Cardiac muscle cell (in vitro differentiated cells and primary cell): Measurements from ENCODE around the gene PCDHB10. TPM values are rescaled to one million over a fixed set of nuclear protein-coding genes. Genes with fewer than 3 reads are reported as not detected.
"Not testable (repeated sequence)": the region's sequence is repeated elsewhere in the genome, so short reads cannot be mapped to it uniquely, and the experiment has no call there.

Experiments used
- DNase-seq, 2 donors: peaks; one replicate each; pipeline versions ENCODE4 v3.0.0 to v3.0.0-alpha.2; 2010 to 2017; ENCODE audit warnings: low read depth in 1 of 2, low spot score in 1 of 2
- H3K27ac ChIP-seq: fragments of 200-600 bp; sonication (generic); 2 replicates; pipeline ENCODE4 v1.5.1; 2016
- H3K27me3 ChIP-seq: fragments of 200-600 bp; sonication (generic); 2 replicates; pipeline ENCODE4 v1.6.0; 2016; ENCODE audit warnings: control low read depth
- H3K36me3 ChIP-seq: fragments of 200-600 bp; sonication (generic); 2 replicates; pipeline ENCODE4 v1.5.1; 2016; ENCODE audit warnings: control low read depth
- H3K4me1 ChIP-seq: fragments of 200-600 bp; sonication (generic); 2 replicates; pipeline ENCODE4 v1.8.1; 2017; ENCODE audit warnings: low read depth, mild to moderate bottlenecking, mixed run types
- H3K4me3 ChIP-seq: fragments of 200-600 bp; sonication (generic); 2 replicates; pipeline ENCODE4 v1.5.1; 2016; ENCODE audit warnings: mild to moderate bottlenecking
- H3K9me3 ChIP-seq: fragments of 200-600 bp; sonication (generic); 2 replicates; pipeline ENCODE4 v1.5.1; 2017; ENCODE audit warnings: low read depth, mild to moderate bottlenecking, control low read depth
- CTCF ChIP-seq: IDR thresholded peaks from 2 replicates; pipeline ENCODE4 v1.5.1; 2012; ENCODE audit warnings: low read depth, mild to moderate bottlenecking, low read length
- polyA plus RNA-seq: library from polyadenylated mRNA; unstranded; fragments of >200 nt; fragmentation: Nextera tagmentation; extraction: Ambion mirVana; gene quantifications from 2 replicates; pipeline ENCODE4 v1.2.1, GENCODE V29; 2016
- total RNA-seq: library from RNA; depleted of rRNA; stranded (reverse); fragments of >200 nt; gene quantifications from 2 replicates; pipeline ENCODE4 v1.2.3, GENCODE V29; 2016

PCDHB10 gene
- total RNA-seq (8.8 and 10.9 TPM in 2 replicates), polyA plus RNA-seq (7.8 and 9.0 TPM in 2 replicates)

- H3K27ac ChIP-seq = no peak within 1 kb of the TSS
- peak within 1 kb of the TSS; percentile 30 for H3K4me3 ChIP-seq
- peak; percentile 12 to 51 for DNase-seq
- H3K9me3 ChIP-seq = no peaks in the 10 kb centered on the region
- no peaks in the 10 kb centered on the region for H3K36me3 ChIP-seq
- no peaks in the 10 kb centered on the region for H3K4me1 ChIP-seq
- H3K27me3 ChIP-seq = no peaks in the 10 kb centered on the region
- peak; percentile 19 for TF ChIP-seq CTCF
Observed at GRCh38 chr5:141192110-141192725, at the start of gene PCDHB10. TSS of gene PCDHB10 (plus strand) at chr5:141192353. CDS start at chr5:141192553, 200 bp downstream.

- Histone ChIP-seq H3K36me3 (no peaks in the 10 kb centered on the region), H3K27me3 (no peaks in the 10 kb centered on the region), H3K9me3 (no peaks in the 10 kb centered on the region), H3K4me3 (no peak within 1 kb of the TSS), H3K4me1 (no peaks in the 10 kb centered on the region), H3K27ac (no peak within 1 kb of the TSS)
- TF ChIP-seq CTCF = peak; percentile 6
- peak in 1 of 2 donors; percentile 2 for DNase-seq
Observed at GRCh38 chr5:141149812-141150211, 42.3 kb upstream of the PCDHB10 start, which contains the start of gene PCDHB6. TSS of gene PCDHB6 (plus strand) at chr5:141150057. CDS start at chr5:141150258, 201 bp downstream.

- Histone ChIP-seq H3K27me3 (no peaks in the 10 kb centered on the region), H3K36me3 (no peaks in the 10 kb centered on the region), H3K4me3 (no peak overlapping the region), H3K27ac (no peak overlapping the region), H3K9me3 (no peaks in the 10 kb centered on the region), H3K4me1 (no peaks in the 10 kb centered on the region)
- DNase-seq = no peak
- TF ChIP-seq CTCF = no peak
Observed at GRCh38 chr5:141150224-141150992, 41.7 kb upstream of the PCDHB10 start.

GRCh38 chr5:141150993-141151325, 41.2 kb upstream of the PCDHB10 start:
- no peaks in the 10 kb centered on the region for H3K9me3 ChIP-seq
- no peaks in the 10 kb centered on the region for H3K27me3 ChIP-seq
- H3K4me1 ChIP-seq = no peaks in the 10 kb centered on the region
- no peak overlapping the region for H3K27ac ChIP-seq
- TF ChIP-seq CTCF = no peak
- no peak overlapping the region for H3K4me3 ChIP-seq
- no peaks in the 10 kb centered on the region for H3K36me3 ChIP-seq
- no peak for DNase-seq

- not testable (repeated sequence) for H3K36me3 ChIP-seq, H3K4me3 ChIP-seq, H3K27me3 ChIP-seq, DNase-seq, H3K4me1 ChIP-seq, H3K27ac ChIP-seq, H3K9me3 ChIP-seq
Observed at GRCh38 chr5:141151632-141152031, 40.5 kb upstream of the PCDHB10 start.

GRCh38 chr5:141152096-141152495, 40.1 kb upstream of the PCDHB10 start:
- H3K9me3 ChIP-seq, H3K36me3 ChIP-seq, H3K4me1 ChIP-seq, DNase-seq, H3K27ac ChIP-seq, H3K27me3 ChIP-seq, H3K4me3 ChIP-seq: not testable (repeated sequence)
